AG04450 (cell line): ENCODE data around the gene ZNF879. TPM values are rescaled to one million over a fixed set of nuclear protein-coding genes. Genes with fewer than 3 reads are reported as not detected.

Experiments used
- CTCF ChIA-PET: fragments of 300-600, 350-600 bp; formaldehyde crosslinking; extraction: SDS; loops from one replicate; lab custom pipeline; 2022; ENCODE audit warnings: antibody characterized with exemption, inconsistent platforms; lab: Charles Lee
- POLR2A ChIA-PET: fragments of 350-600 bp; formaldehyde crosslinking; extraction: SDS; loops from one replicate; lab custom pipeline; 2021; ENCODE audit warnings: antibody characterized with exemption, inconsistent platforms; lab: Yijun Ruan, JAX
- DNase-seq: peaks from one replicate; pipeline ENCODE4 v3.0.0-alpha.2; 2011; ENCODE audit warnings: low read depth, low spot score
- H3K27ac ChIP-seq: one replicate; pipeline ENCODE4 v1.5.1; 2012; ENCODE audit warnings: low read depth, low read length, control low read depth
- H3K27me3 ChIP-seq: one replicate; pipeline ENCODE4 v1.6.0; 2012; ENCODE audit warnings: low read length; ENCODE audit not compliant: control insufficient read depth, insufficient read depth
- H3K4me3 ChIP-seq: 2 replicates; pipeline ENCODE4 v1.5.1; 2011; ENCODE audit warnings: mild to moderate bottlenecking, low read depth, low read length, control low read depth
- H3K9me3 ChIP-seq: 2 replicates; pipeline ENCODE4 v1.5.1; 2012; ENCODE audit warnings: low read length; ENCODE audit not compliant: control insufficient read depth, insufficient read depth
- polyA minus RNA-seq: library from RNA; depleted of rRNA, polyadenylated mRNA; stranded (reverse); fragments of >200 nt; gene quantifications from 2 replicates; pipeline ENCODE4 v1.2.3, GENCODE V29; 2011; rRNA and poly(A)+ RNA removed
- polyA plus RNA-seq: library from polyadenylated mRNA; depleted of rRNA; stranded (reverse); fragments of >200 nt; gene quantifications from 2 replicates; pipeline ENCODE4 v1.2.3, GENCODE V29; 2011; rRNA removed
- TF ChIP-seq, protein P1 (sequence below): IDR thresholded peaks from 2 replicates; pipeline ENCODE4 v1.5.1; 2011; ENCODE audit warnings: low read depth, low read length, control low read depth, inconsistent platforms

ZNF879 gene
- polyA plus RNA-seq = 1.9 and 3.1 TPM in 2 replicates
- 3.4 and 6.0 TPM in 2 replicates for polyA minus RNA-seq

- ChIA-PET POLR2A (no interaction called here), CTCF (no interaction called here)
- peak; percentile 86 for DNase-seq
- Histone ChIP-seq H3K9me3 (peaks cover 39% of the 10 kb centered on the region), H3K4me3 (peak within 1 kb of the TSS; percentile 65), H3K27me3 (no peaks in the 10 kb centered on the region), H3K27ac (peak within 1 kb of the TSS; percentile 21)
- TF ChIP-seq, protein P1, sequence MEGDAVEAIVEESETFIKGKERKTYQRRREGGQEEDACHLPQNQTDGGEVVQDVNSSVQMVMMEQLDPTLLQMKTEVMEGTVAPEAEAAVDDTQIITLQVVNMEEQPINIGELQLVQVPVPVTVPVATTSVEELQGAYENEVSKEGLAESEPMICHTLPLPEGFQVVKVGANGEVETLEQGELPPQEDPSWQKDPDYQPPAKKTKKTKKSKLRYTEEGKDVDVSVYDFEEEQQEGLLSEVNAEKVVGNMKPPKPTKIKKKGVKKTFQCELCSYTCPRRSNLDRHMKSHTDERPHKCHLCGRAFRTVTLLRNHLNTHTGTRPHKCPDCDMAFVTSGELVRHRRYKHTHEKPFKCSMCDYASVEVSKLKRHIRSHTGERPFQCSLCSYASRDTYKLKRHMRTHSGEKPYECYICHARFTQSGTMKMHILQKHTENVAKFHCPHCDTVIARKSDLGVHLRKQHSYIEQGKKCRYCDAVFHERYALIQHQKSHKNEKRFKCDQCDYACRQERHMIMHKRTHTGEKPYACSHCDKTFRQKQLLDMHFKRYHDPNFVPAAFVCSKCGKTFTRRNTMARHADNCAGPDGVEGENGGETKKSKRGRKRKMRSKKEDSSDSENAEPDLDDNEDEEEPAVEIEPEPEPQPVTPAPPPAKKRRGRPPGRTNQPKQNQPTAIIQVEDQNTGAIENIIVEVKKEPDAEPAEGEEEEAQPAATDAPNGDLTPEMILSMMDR = no peak
Observed at GRCh38 chr5:179023528-179024189, at the start of gene ZNF879. ZNF879 (plus strand) TSS chr5:179023804; CDS start chr5:179025005, 1,201 bp downstream.

GRCh38 chr5:178981381-178981780, 42.2 kb upstream of the ZNF879 start:
- no peak for DNase-seq
- no peak overlapping the region for H3K4me3 ChIP-seq
- CTCF ChIA-PET = no interaction called here
- H3K27ac ChIP-seq = no peak overlapping the region
- TF ChIP-seq, protein P1 = no peak
- peaks cover 83% of the 10 kb centered on the region for H3K9me3 ChIP-seq
- POLR2A ChIA-PET = no interaction called here
- H3K27me3 ChIP-seq = no peaks in the 10 kb centered on the region

GRCh38 chr5:178982941-178983340, 40.7 kb upstream of the ZNF879 start:
- POLR2A ChIA-PET = no interaction called here
- no peak for DNase-seq
- TF ChIP-seq, protein P1 = no peak
- Histone ChIP-seq H3K27ac (no peak overlapping the region), H3K9me3 (peaks cover 83% of the 10 kb centered on the region), H3K4me3 (no peak overlapping the region), H3K27me3 (no peaks in the 10 kb centered on the region)
- CTCF ChIA-PET = no interaction called here

DNA sequence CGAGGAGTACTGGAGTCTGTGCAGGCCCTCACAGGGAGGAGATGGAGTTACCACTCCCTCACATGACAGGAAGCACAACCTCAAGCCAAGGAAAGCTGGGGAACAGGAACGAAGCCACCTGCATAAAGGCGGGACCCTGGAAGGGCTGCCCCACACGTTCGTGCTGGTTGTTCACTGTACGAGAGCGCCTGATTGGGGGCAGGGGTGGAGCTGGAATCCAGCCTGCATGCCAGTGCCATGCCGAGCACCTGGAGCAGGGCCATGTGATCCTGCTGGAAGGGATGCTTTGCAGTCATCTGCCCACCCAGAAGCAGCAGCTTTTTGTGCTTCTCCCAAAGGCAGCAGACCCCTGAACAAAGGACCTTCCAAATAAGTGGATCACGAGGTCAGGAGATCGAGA, 39.9 kb upstream of the ZNF879 start:
- H3K9me3 ChIP-seq = peaks cover 89% of the 10 kb centered on the region
- POLR2A ChIA-PET = no interaction called here
- H3K4me3 ChIP-seq = no peak overlapping the region
- H3K27me3 ChIP-seq = no peaks in the 10 kb centered on the region
- TF ChIP-seq, protein P1 = no peak
- CTCF ChIA-PET = no interaction called here
- DNase-seq = no peak
- no peak overlapping the region for H3K27ac ChIP-seq

GRCh38 chr5:178984145-178985072, 39.2 kb upstream of the ZNF879 start:
- Histone ChIP-seq H3K4me3 (no peak overlapping the region), H3K9me3 (peaks cover 89% of the 10 kb centered on the region), H3K27ac (no peak overlapping the region), H3K27me3 (no peaks in the 10 kb centered on the region)
- DNase-seq = no peak
- POLR2A ChIA-PET = no interaction called here
- TF ChIP-seq, protein P1 = no peak
- CTCF ChIA-PET = no interaction called here
